Left renal pelvis (tissue), 4 donors: ENCODE measurements around the gene SDC3. TPM values are rescaled to one million over a fixed set of nuclear protein-coding genes. Genes with fewer than 3 reads are reported as not detected.

ENCODE experiments used
- DNase-seq, 4 donors: peaks; one replicate each; pipeline ENCODE4 v3.0.0-alpha.2; 2013; ENCODE audit warnings: low read depth in 4 of 4, low spot score in 3 of 4
- polyA plus RNA-seq, 4 donors: library from polyadenylated mRNA; unstranded; fragments of 120-200 nt; gene quantifications; one replicate each; pipeline ENCODE4 v1.2.1, GENCODE V29; 2013; ENCODE audit not compliant: insufficient read length in 4 of 4

SDC3 gene
- polyA plus RNA-seq, 4 donors: 25.5 to 41.5 (median 28.2) TPM

DNA sequence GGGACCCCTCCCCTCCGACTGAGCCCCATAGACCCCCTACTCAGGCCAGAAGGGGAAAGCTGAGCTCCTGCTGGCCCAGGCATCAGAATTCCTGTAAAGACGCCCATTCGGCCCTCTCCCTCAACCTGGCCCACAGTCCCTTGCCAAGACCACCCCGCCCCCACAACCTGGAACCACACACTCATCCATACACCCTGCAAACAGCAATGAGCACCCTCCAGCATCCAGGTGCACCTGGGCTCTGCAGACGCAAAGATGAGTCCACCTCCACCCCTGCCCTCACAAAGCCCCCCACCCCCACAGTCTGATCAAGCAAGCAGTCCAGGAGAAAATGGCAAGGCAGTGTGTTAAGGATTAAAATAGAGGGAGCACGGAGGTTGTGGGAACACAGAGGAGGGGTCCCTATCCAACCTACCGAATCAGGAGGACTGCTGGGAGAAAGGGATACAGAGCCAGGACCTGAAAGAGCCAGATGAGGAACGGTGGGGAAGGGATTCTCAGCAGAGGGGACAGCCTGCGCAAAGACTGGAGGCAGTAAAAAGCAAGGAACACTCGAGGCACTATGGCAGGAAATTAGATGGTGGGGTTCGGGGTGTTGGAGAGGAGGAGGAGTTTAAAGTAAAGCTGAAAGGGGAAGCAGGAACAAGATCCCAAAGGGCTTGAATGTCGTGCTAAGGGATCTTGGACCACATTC is 83.7 kb downstream of the SDC3 start:
- no peak for DNase-seq

DNA sequence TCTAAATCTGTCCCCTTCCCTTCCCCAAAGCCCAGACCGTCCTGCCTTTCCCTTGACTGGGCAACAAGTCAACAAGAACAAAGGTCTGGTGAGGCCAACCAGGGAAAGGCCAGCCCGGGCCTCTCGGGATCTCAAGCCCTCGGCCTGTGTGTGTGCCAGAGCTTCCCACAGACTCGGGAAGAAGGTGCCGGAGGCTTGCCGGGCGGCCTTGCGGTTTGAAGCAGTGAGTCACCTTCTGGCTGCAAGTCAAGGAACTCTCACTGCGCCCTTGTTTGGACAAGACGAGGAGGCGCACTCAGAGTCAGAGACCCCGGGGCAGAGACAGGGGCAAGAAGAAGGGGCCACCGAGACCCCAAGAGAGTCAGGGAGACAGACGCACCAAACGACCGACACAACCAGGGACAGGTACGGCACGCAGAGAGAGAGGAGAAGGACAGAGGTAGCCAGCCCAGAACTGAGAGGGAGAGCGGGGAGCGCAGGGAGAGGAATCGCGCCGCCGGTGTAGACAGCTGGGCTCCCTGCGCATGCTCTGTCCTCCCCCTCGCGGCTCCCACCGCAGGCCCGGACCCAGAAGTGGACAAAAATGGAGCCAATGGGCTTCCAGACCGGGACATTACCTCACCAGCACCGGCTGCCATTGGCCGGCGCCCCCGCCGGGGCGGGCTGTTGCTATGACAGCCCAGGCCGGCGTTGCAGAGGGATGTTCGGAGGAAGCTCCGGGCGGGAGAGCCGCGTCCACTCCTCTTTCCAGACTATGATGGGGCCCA is 84.4 kb downstream of the SDC3 start:
- DNase-seq: peak; percentile 82 to 89 (median 84)

DNA sequence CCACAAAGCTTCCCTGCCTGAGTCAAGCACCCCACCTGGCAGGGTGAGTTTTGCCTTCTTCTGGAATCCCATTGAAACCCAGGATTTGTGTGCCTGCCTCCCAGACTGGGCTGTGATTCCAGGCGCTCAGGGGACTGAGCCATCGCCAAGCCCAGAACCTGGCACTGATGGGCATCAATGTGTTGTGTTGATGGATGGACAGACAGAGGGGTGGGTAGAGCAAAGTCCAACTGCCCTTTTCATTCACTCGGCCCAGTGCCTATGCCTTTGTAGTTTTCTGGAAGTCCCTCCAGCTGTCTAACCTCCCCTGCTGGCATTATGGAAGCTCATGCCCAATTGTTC is 85.0 kb downstream of the SDC3 start:
- DNase-seq: no peak

DNA sequence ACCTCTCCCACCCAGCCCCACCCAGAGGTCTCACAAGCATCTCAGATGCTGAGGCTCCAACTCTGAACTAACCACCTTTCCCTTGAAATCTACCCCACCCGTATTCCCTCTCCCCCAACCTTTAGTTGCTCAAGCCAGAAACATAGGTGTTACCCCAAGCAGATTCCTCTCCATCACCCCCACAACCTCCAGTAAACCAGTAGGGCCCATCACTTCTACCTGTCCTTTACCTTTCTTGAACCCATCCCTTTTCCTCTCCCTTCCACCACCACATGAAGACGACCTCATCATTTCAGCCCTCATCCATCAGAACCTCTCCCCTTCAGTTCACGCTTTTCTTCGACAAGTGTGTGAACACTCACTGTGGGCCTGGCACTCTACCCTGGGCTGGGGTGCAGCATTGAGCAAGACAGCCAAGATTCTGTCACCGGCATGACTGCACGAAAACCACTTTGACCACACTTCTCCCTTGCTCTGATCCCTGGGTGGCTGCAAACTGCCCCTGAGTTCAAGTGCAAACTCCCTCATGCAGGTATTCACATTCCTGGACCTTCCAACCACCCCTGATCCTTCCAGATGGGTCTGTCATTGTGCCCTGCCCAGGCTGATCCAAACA is 85.5 kb downstream of the SDC3 start:
- no peak for DNase-seq

DNA sequence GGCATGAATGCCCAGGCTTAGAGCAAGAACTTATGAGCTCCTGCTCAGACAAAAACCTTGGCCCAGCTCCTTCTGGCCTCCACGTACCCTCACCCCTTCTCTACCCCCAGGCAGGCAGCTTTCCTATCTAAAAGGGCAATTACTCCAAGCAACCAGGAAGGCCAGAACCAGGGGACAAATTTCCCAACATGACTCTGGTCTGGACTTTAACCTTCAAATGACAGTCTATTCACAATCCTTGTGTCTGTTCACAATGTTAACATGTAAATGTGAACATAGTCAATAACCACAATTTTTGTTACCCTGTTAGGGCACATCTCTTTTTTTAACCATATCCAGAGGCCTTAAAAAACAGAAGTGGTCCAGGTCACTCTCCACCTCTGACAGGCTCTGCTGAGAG is 86.6 kb downstream of the SDC3 start:
- DNase-seq: no peak

DNA sequence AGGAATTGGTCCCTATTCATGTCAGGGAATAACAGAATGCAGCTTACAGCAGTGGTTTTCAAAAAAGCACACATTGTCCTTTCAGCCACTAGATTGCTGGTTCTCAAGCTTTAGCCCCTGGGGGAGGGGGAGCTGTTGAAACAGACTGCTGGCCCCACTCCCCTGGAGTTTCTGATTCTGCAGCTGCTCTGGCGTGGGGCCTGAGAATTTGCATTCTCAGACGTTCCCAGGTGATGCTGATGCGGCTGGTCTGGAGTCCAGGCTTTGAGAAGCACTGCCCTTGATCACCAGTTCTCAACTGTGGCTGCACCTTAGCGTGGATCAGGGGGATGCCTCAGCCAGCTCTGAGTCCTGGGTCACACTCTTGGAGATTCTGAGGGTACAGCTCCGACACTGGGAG is 88.3 kb downstream of the SDC3 start:
- no peak for DNase-seq

Other genes starting within 250 kb of the SDC3 start
- under 1 TPM; 0.13 to 0.32 (median 0.31) TPM for gene MATN1, start 185.2 kb downstream of the SDC3 start, polyA plus RNA-seq
- gene LAPTM5, start 151.0 kb downstream of the SDC3 start, polyA plus RNA-seq: 10 to 100 TPM; 15.8 to 33.0 (median 17.0) TPM
- gene PUM1, start 157.0 kb upstream of the SDC3 start, polyA plus RNA-seq: 100 to 1,000 TPM in 3 of 4 donors, 10 to 100 TPM in 1; 81.1 to 128 (median 114) TPM